IMR-90 (cell line): Measurements from ENCODE around the gene CKLF.

Experiments
- CEBPB ChIP-seq: IDR thresholded peaks from 2 replicates; pipeline ENCODE4 v1.6.1; 2012; ENCODE audit warnings: low read depth, low read length, improper control_type of control experiment
- CHD1 ChIP-seq: IDR thresholded peaks from 2 replicates; pipeline ENCODE4 v1.6.1; 2012; ENCODE audit warnings: low read depth, low read length, improper control_type of control experiment
- CTCF ChIP-seq: conservative IDR thresholded peaks from 2 replicates; pipeline ENCODE4 v1.5.1; 2012; ENCODE audit warnings: mild to moderate bottlenecking, low read depth, low read length, improper control_type of control experiment
- ELK1 ChIP-seq: fragments of 150-350 bp; IDR thresholded peaks from 2 replicates; pipeline ENCODE4 v1.6.1; 2016; ENCODE audit warnings: low read depth, mild to moderate bottlenecking, low read length, moderate library complexity, borderline replicate concordance
- FOS ChIP-seq: fragments of 150-350 bp; IDR thresholded peaks from 2 replicates; pipeline ENCODE4 v1.6.1; 2016; ENCODE audit warnings: low read depth, low read length
- MAFK ChIP-seq: IDR thresholded peaks from 2 replicates; pipeline ENCODE4 v1.6.1; 2012; ENCODE audit warnings: low read depth, low read length, improper control_type of control experiment
- NFE2L2 ChIP-seq: fragments of 150-350 bp; IDR thresholded peaks from 2 replicates; pipeline ENCODE4 v1.6.1; 2016; ENCODE audit warnings: low read depth, mild to moderate bottlenecking, low read length
- POLR2A ChIP-seq: IDR thresholded peaks from 2 replicates; pipeline ENCODE4 v1.6.1; 2012; ENCODE audit warnings: mild to moderate bottlenecking, low read depth, low read length
- RCOR1 ChIP-seq: IDR thresholded peaks from 2 replicates; pipeline ENCODE4 v1.6.1; 2012; ENCODE audit warnings: mild to moderate bottlenecking, low read length, improper control_type of control experiment; ENCODE audit not compliant: insufficient replicate concordance
- RFX5 ChIP-seq: IDR thresholded peaks from 2 replicates; pipeline ENCODE4 v1.8.0; 2012; ENCODE audit warnings: low read depth, mild to moderate bottlenecking, low read length, moderate library complexity

- no peak for TF ChIP-seq CTCF
- TF ChIP-seq ELK1, result no peak
- no peak for TF ChIP-seq FOS
- TF ChIP-seq MAFK, result no peak
- no peak for TF ChIP-seq CHD1
- no peak for TF ChIP-seq POLR2A
- TF ChIP-seq NFE2L2, result no peak
- TF ChIP-seq RFX5, result no peak
- no peak for TF ChIP-seq RCOR1
- TF ChIP-seq CEBPB, result no peak
Measured at GRCh38 chr16:66520406-66521170, 31.8 kb upstream of the CKLF start.
